SU-DHL-6 (cell line): Measurements from ENCODE around the gene YPEL1.

Experiments
- H2AFZ ChIP-seq: fragments of 200-600 bp; sonication (generic); 2 replicates; pipeline ENCODE4 v1.6.1; 2014; ENCODE audit warnings: low read depth, mild to moderate bottlenecking, moderate library complexity, mixed read lengths, antibody characterized with exemption, low read length; ENCODE audit not compliant: severe bottlenecking
- H3F3A ChIP-seq: fragments of 200-600 bp; shearing (Covaris generic); 2 replicates; pipeline ENCODE4 v1.6.0; 2016; ENCODE audit warnings: antibody characterized with exemption, mild to moderate bottlenecking; ENCODE audit not compliant: insufficient read depth
- H3K27ac ChIP-seq: fragments of 200-600 bp; sonication (generic); 2 replicates; pipeline ENCODE4 v1.5.1; 2016; ENCODE audit warnings: low read depth, mild to moderate bottlenecking, low read length, moderate library complexity, mixed read lengths
- H3K27me3 ChIP-seq: fragments of 200-600 bp; sonication (generic), shearing (Covaris generic); 2 replicates; pipeline ENCODE4 v1.6.0; 2014; ENCODE audit warnings: mild to moderate bottlenecking, low read length
- H3K36me3 ChIP-seq: fragments of 200-600 bp; sonication (generic); 2 replicates; pipeline ENCODE4 v1.6.1; 2014; ENCODE audit warnings: mild to moderate bottlenecking, low read length, mixed read lengths
- H3K4me2 ChIP-seq: fragments of 300-600, 200-600 bp; shearing (Covaris generic), sonication (generic); 2 replicates; pipeline ENCODE4 v1.6.0; 2014; ENCODE audit warnings: low read length, low read depth, mild to moderate bottlenecking; ENCODE audit not compliant: poor library complexity, severe bottlenecking
- H3K4me3 ChIP-seq: fragments of 200-600 bp; sonication (generic); 2 replicates; pipeline ENCODE4 v1.5.1; 2014; ENCODE audit warnings: antibody characterized with exemption, low read length, mild to moderate bottlenecking, mixed read lengths; ENCODE audit not compliant: insufficient read depth, poor library complexity, severe bottlenecking
- H3K79me2 ChIP-seq: fragments of 200-600 bp; sonication (generic); 2 replicates; pipeline ENCODE4 v1.6.1; 2014; ENCODE audit warnings: mild to moderate bottlenecking, low read length, moderate library complexity; ENCODE audit not compliant: insufficient read depth
- H3K9ac ChIP-seq: fragments of 200-600 bp; sonication (generic); 2 replicates; pipeline ENCODE4 v1.7.0; 2014; ENCODE audit warnings: mild to moderate bottlenecking, low read length
- H3K9me2 ChIP-seq: fragments of 200-600 bp; sonication (generic); replicated peaks from 2 replicates; pipeline ENCODE4 v1.6.1; 2014; ENCODE audit warnings: low read length; ENCODE audit not compliant: insufficient read depth
- H3K9me3 ChIP-seq: fragments of 200-600 bp; sonication (generic); 2 replicates; pipeline ENCODE4 v1.6.1; 2014; ENCODE audit warnings: low read length, mixed read lengths; ENCODE audit not compliant: insufficient read depth
- H4K20me1 ChIP-seq: fragments of 200-600 bp; sonication (generic); 2 replicates; pipeline ENCODE4 v1.6.1; 2014; ENCODE audit warnings: low read depth, mild to moderate bottlenecking, antibody characterized with exemption, low read length, moderate library complexity, mixed read lengths
- EZH2phosphoT487 ChIP-seq: fragments of 200-600 bp; sonication (generic), shearing (Covaris generic); conservative IDR thresholded peaks from 2 replicates; pipeline ENCODE4 v1.6.1; 2018; ENCODE audit warnings: mild to moderate bottlenecking, antibody characterized with exemption, low read length, moderate library complexity, mixed read lengths
- TF ChIP-seq, protein P1 (sequence below): fragments of 200-600 bp; sonication (generic); IDR thresholded peaks from one replicate; pipeline ENCODE4 v1.5.1; 2017; ENCODE audit warnings: antibody characterized with exemption, mild to moderate bottlenecking, low read length, moderate library complexity; ENCODE audit not compliant: insufficient read depth, poor library complexity, severe bottlenecking

Gene YPEL1

GRCh38 chr22:21698430-21699329 lies 36.9 kb downstream of the YPEL1 start:
- Histone ChIP-seq H3K4me2 (no peak overlapping the region), H3K79me2 (no peaks in the 10 kb centered on the region), H3K27me3 (no peaks in the 10 kb centered on the region), H2AFZ (no peak overlapping the region), H3K9me3 (no peaks in the 10 kb centered on the region), H3K9me2 (no peaks in the 10 kb centered on the region), H3K4me3 (no peak overlapping the region), H4K20me1 (no peaks in the 10 kb centered on the region), H3K9ac (no peak overlapping the region), H3K36me3 (no peaks in the 10 kb centered on the region), H3K27ac (no peak overlapping the region), H3F3A (no peaks in the 10 kb centered on the region)
- TF ChIP-seq, protein P1, sequence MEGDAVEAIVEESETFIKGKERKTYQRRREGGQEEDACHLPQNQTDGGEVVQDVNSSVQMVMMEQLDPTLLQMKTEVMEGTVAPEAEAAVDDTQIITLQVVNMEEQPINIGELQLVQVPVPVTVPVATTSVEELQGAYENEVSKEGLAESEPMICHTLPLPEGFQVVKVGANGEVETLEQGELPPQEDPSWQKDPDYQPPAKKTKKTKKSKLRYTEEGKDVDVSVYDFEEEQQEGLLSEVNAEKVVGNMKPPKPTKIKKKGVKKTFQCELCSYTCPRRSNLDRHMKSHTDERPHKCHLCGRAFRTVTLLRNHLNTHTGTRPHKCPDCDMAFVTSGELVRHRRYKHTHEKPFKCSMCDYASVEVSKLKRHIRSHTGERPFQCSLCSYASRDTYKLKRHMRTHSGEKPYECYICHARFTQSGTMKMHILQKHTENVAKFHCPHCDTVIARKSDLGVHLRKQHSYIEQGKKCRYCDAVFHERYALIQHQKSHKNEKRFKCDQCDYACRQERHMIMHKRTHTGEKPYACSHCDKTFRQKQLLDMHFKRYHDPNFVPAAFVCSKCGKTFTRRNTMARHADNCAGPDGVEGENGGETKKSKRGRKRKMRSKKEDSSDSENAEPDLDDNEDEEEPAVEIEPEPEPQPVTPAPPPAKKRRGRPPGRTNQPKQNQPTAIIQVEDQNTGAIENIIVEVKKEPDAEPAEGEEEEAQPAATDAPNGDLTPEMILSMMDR = no peak
- no peak for TF ChIP-seq EZH2phosphoT487

DNA sequence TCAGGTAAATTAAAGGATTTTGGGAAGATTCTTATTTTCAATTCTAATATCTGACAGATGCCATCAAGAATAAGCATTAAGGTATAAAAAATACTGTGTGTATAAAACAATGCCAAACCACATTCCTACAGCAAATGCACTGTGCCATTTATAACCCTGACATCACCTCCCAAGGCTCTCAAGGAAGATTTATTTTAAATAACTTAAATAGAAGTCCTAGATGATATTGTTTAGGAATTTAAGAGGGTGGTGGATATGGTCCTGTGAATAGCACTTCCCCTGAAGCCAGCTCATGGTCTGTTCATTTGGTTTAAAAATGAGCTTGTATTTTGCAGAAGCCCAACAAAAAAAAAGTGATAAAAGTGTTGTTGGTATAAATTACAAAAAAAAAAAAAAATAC lies 37.7 kb downstream of the YPEL1 start:
- H3K9ac ChIP-seq = no peak overlapping the region
- H3K4me2 ChIP-seq = no peak overlapping the region
- no peak for TF ChIP-seq EZH2phosphoT487
- TF ChIP-seq, protein P1 = no peak
- H2AFZ ChIP-seq = no peak overlapping the region
- H4K20me1 ChIP-seq = no peaks in the 10 kb centered on the region
- no peaks in the 10 kb centered on the region for H3K9me3 ChIP-seq
- H3F3A ChIP-seq = no peaks in the 10 kb centered on the region
- H3K79me2 ChIP-seq = no peaks in the 10 kb centered on the region
- no peaks in the 10 kb centered on the region for H3K27me3 ChIP-seq
- H3K36me3 ChIP-seq = no peaks in the 10 kb centered on the region
- no peak overlapping the region for H3K27ac ChIP-seq
- H3K4me3 ChIP-seq = no peak overlapping the region
- no peaks in the 10 kb centered on the region for H3K9me2 ChIP-seq

GRCh38 chr22:21697021-21697771 lies 38.4 kb downstream of the YPEL1 start:
- TF ChIP-seq, protein P1 = no peak
- TF ChIP-seq EZH2phosphoT487 = no peak
- H2AFZ ChIP-seq = no peak overlapping the region
- no peak overlapping the region for H3K4me3 ChIP-seq
- H3K4me2 ChIP-seq = no peak overlapping the region
- no peak overlapping the region for H3K27ac ChIP-seq
- no peaks in the 10 kb centered on the region for H3K9me2 ChIP-seq
- no peaks in the 10 kb centered on the region for H3K27me3 ChIP-seq
- no peaks in the 10 kb centered on the region for H4K20me1 ChIP-seq
- H3K36me3 ChIP-seq = no peaks in the 10 kb centered on the region
- H3F3A ChIP-seq = no peaks in the 10 kb centered on the region
- no peaks in the 10 kb centered on the region for H3K79me2 ChIP-seq
- no peak overlapping the region for H3K9ac ChIP-seq
- H3K9me3 ChIP-seq = no peaks in the 10 kb centered on the region
